HG03139 (cell line): ENCODE results near the gene JAKMIP3.

Experiments used
- ATAC-seq: cut with Tn5 transposase; IDR thresholded peaks from one replicate; pipeline ENCODE4 v1.9.1; 2021; ENCODE audit not compliant: unreplicated experiment

JAKMIP3 gene

GRCh38 chr10:132109341-132110110 is 43.8 kb downstream of the JAKMIP3 start:
- no peak for ATAC-seq

- ATAC-seq, result no peak
Observed at GRCh38 chr10:132110111-132110521, 44.4 kb downstream of the JAKMIP3 start.

GRCh38 chr10:132110713-132111112 is 45.0 kb downstream of the JAKMIP3 start:
- ATAC-seq, result no peak

GRCh38 chr10:132111121-132111731 is 45.5 kb downstream of the JAKMIP3 start:
- no peak for ATAC-seq

- ATAC-seq, result no peak
Observed at GRCh38 chr10:132111871-132112341, 46.2 kb downstream of the JAKMIP3 start.

- no peak for ATAC-seq
Observed at GRCh38 chr10:132112611-132113010, 46.9 kb downstream of the JAKMIP3 start.

GRCh38 chr10:132113206-132113605 is 47.5 kb downstream of the JAKMIP3 start:
- no peak for ATAC-seq

- no peak for ATAC-seq
Observed at GRCh38 chr10:132113766-132114365, 48.1 kb downstream of the JAKMIP3 start.

- no peak for ATAC-seq
Observed at GRCh38 chr10:132114953-132115520, 49.3 kb downstream of the JAKMIP3 start.
